GM12878 (cell line): ENCODE measurements around the gene MYRFL. TPM values are rescaled to one million over a fixed set of nuclear protein-coding genes. Genes with fewer than 3 reads are reported as not detected.

Experiments used
- ATAC-seq: fragments of 200-7000 bp; cut with Tn5 transposase; 3 replicates; pipeline ENCODE4 v1.9.1; 2020; ENCODE audit warnings: mild to moderate bottlenecking, moderate library complexity
- BruUV-seq: library from RNA; stranded (reverse); fragments of 400-500 nt; replicated peaks from 2 replicates; lab custom pipeline; 2021; lab: Mats Ljungman, UMichigan
- CTCF ChIA-PET: fragments of 300-600 bp; sonication (Branson Sonifier 250); formaldehyde crosslinking; extraction: SDS; loops from one replicate; lab custom pipeline; 2021; ENCODE audit warnings: inconsistent platforms; lab: Yijun Ruan, JAX
- POLR2A ChIA-PET: fragments of 350-600 bp; formaldehyde crosslinking; extraction: SDS; loops from one replicate; lab custom pipeline; 2021; ENCODE audit warnings: inconsistent platforms; lab: Charles Lee
- RAD21 ChIA-PET: fragments of 300-600 bp; sonication (Branson Sonifier 250); formaldehyde crosslinking; loops from one replicate; lab custom pipeline; 2023; ENCODE audit warnings: antibody characterized with exemption; ENCODE audit not compliant: unreplicated experiment; lab: Charles Lee
- SMC1A ChIA-PET: fragments of 300-600 bp; sonication (Branson Sonifier 250); formaldehyde crosslinking; loops from one replicate; lab custom pipeline; 2023; ENCODE audit not compliant: unreplicated experiment, uncharacterized antibody; lab: Charles Lee
- DNase-seq: peaks from one replicate; pipeline ENCODE4 v3.0.0-alpha.2; 2011; ENCODE audit warnings: low read depth, low spot score
- FAIRE-seq: peaks from 3 replicates; lab custom pipeline; 2011; peaks lifted over from hg19 to GRCh38; lab: Jason Lieb, UNC
- H2AFZ ChIP-seq: 2 replicates; pipeline ENCODE4 v1.6.0; 2011; ENCODE audit warnings: low read depth, low read length, control low read depth; ENCODE audit not compliant: control insufficient read depth
- H3K27ac ChIP-seq: 2 replicates; pipeline ENCODE4 v1.5.1; 2011; ENCODE audit warnings: control low read depth; ENCODE audit not compliant: control insufficient read depth, insufficient read depth
- H3K27me3 ChIP-seq, 2 experiments: replicated peaks in 1 of 2; 2 replicates each; pipeline versions ENCODE4 v1.6.0 to v1.6.1; 2011; ENCODE audit warnings: low read length in 1 of 2; ENCODE audit not compliant: control insufficient read depth in 2 of 2, insufficient read depth in 2 of 2
- H3K36me3 ChIP-seq, 2 experiments: 2 replicates each; pipeline ENCODE4 v1.5.1; 2011; ENCODE audit warnings: low read length in 1 of 2; ENCODE audit not compliant: control insufficient read depth in 2 of 2, insufficient read depth in 2 of 2
- H3K4me1 ChIP-seq: 2 replicates; pipeline ENCODE4 v1.6.1; 2011; ENCODE audit warnings: mild to moderate bottlenecking, low read length, moderate library complexity, mixed read lengths; ENCODE audit not compliant: control insufficient read depth, insufficient read depth
- H3K4me2 ChIP-seq: 2 replicates; pipeline ENCODE4 v1.6.0; 2011; ENCODE audit warnings: control low read depth; ENCODE audit not compliant: control insufficient read depth, insufficient read depth
- H3K4me3 ChIP-seq: fragments of 200-600 bp; sonication (generic); 2 replicates; pipeline ENCODE4 v1.5.1; 2016
- H3K79me2 ChIP-seq: 2 replicates; pipeline ENCODE4 v1.6.0; 2011; ENCODE audit warnings: low read length; ENCODE audit not compliant: control insufficient read depth, insufficient read depth
- H3K9ac ChIP-seq: 2 replicates; pipeline ENCODE4 v1.8.0; 2011; ENCODE audit warnings: low read length, control low read depth, mixed read lengths; ENCODE audit not compliant: control insufficient read depth, insufficient read depth
- H3K9me3 ChIP-seq: replicated peaks from 3 replicates; pipeline ENCODE4 v1.5.1; 2011; ENCODE audit warnings: mild to moderate bottlenecking, low read length; ENCODE audit not compliant: control insufficient read depth, insufficient read depth
- H4K20me1 ChIP-seq: 2 replicates; pipeline ENCODE4 v1.6.0; 2011; ENCODE audit not compliant: control insufficient read depth, insufficient read depth
- ATF3 ChIP-seq: IDR thresholded peaks from 2 replicates; pipeline ENCODE4 v1.6.1; 2011; ENCODE audit warnings: low read depth, mild to moderate bottlenecking, low read length, moderate library complexity, borderline replicate concordance; ENCODE audit errors: extremely low read depth
- BMI1 ChIP-seq: fragments of 450-650 bp; IDR thresholded peaks from 2 replicates; pipeline ENCODE4 v1.6.1; 2016; ENCODE audit warnings: mild to moderate bottlenecking, moderate library complexity, borderline replicate concordance
- BRCA1 ChIP-seq: IDR thresholded peaks from 2 replicates; pipeline ENCODE4 v1.6.1; 2011; ENCODE audit warnings: low read depth, low read length, improper control_type of control experiment
- CREM ChIP-seq: IDR thresholded peaks from 2 replicates; pipeline ENCODE4 v1.6.1; 2014; ENCODE audit warnings: antibody characterized with exemption, low read depth
- EP300 ChIP-seq, 2 experiments: fragments of 150-350 bp in 1 of 2; IDR thresholded peaks; 2 replicates each; pipeline ENCODE4 v1.6.1; 2011 to 2012; ENCODE audit warnings: low read depth in 2 of 2, low read length in 2 of 2, borderline replicate concordance in 1 of 2, improper control_type of control experiment in 1 of 2, inconsistent platforms in 1 of 2; ENCODE audit not compliant: control insufficient read depth in 1 of 2
- EZH2 ChIP-seq: IDR thresholded peaks from 2 replicates; pipeline ENCODE4 v1.6.1; 2012; ENCODE audit warnings: low read depth, mild to moderate bottlenecking, control low read depth, inconsistent platforms, low read length, borderline replicate concordance; ENCODE audit not compliant: control insufficient read depth
- FOXK2 ChIP-seq: fragments of 450-650 bp; IDR thresholded peaks from 2 replicates; pipeline ENCODE4 v1.6.1; 2017; ENCODE audit warnings: mild to moderate bottlenecking, moderate library complexity
- GABPA ChIP-seq: IDR thresholded peaks from 2 replicates; pipeline ENCODE4 v1.6.1; 2014; ENCODE audit warnings: antibody characterized with exemption, low read depth, mild to moderate bottlenecking, inconsistent platforms
- KAT2A ChIP-seq: conservative IDR thresholded peaks from 2 replicates; pipeline ENCODE4 v1.6.1; 2011; ENCODE audit warnings: low read depth, low read length; ENCODE audit not compliant: control insufficient read depth
- MXI1 ChIP-seq: fragments of 150-350 bp; IDR thresholded peaks from 2 replicates; pipeline ENCODE4 v1.6.1; 2011; ENCODE audit warnings: low read depth, mild to moderate bottlenecking, inconsistent platforms, low read length, improper control_type of control experiment
- NR2F1 ChIP-seq: fragments of 450-650 bp; conservative IDR thresholded peaks from 2 replicates; pipeline ENCODE4 v1.6.1; 2017; ENCODE audit warnings: mild to moderate bottlenecking
- SPI1 ChIP-seq: IDR thresholded peaks from 2 replicates; pipeline ENCODE4 v1.6.1; 2011; ENCODE audit warnings: low read depth, mild to moderate bottlenecking, low read length, moderate library complexity, borderline replicate concordance; ENCODE audit not compliant: insufficient read depth
- SUZ12 ChIP-seq: fragments of 200-600 bp; sonication (generic); IDR thresholded peaks from one replicate; pipeline ENCODE4 v1.6.1; 2018; ENCODE audit warnings: antibody characterized with exemption, mild to moderate bottlenecking; ENCODE audit not compliant: unreplicated experiment
- ZBTB11 ChIP-seq: fragments of 450-650 bp; formaldehyde crosslinking; IDR thresholded peaks from 2 replicates; pipeline ENCODE4 v1.5.0; 2022; ENCODE audit warnings: mild to moderate bottlenecking, missing genetic modification characterization
- ZBTB33 ChIP-seq: fragments of 450-650 bp; IDR thresholded peaks from 2 replicates; pipeline ENCODE4 v1.6.1; 2017; ENCODE audit warnings: mild to moderate bottlenecking
- WGBS: methylation state at CpG from one replicate; pipeline ENCODE4 v1.1.6; 2016; ENCODE audit warnings: low lambda C conversion rate; ENCODE audit not compliant: insufficient replicate concordance, insufficient coverage; ENCODE audit errors: missing lambda C conversion rate; 5-methylcytosine and 5-hydroxymethylcytosine counted together
- in situ Hi-C: fragments of 300-500 bp; cut with MboI; formaldehyde crosslinking; loops from 9 replicates; pipeline ENCODE4 v1.14.3; 2018; ENCODE audit warnings: mixed read lengths
- intact Hi-C: fragments of 100-400 bp; cut with micrococcal nuclease; formaldehyde crosslinking; loops from one replicate; pipeline ENCODE4 v1.14.2; 2022; ENCODE audit not compliant: unreplicated experiment
- polyA plus RNA-seq, 11 experiments: library from polyadenylated mRNA; depleted of rRNA in 4 of 11; unstranded in 6 of 11; stranded (reverse) in 5 of 11; fragments of >200 nt; fragmentation: Nextera tagmentation in 4 of 11; fragmentation: Illumina TruSeq in 1 of 11; extraction: Ambion mirVana in 4 of 11; extraction: Trizol in 1 of 11; gene quantifications; 1 replicate in 1 of 11; 2 replicates in 10 of 11; pipeline versions ENCODE4 v1.2.1 to v1.2.3, GENCODE V29; 2011 to 2016; ENCODE audit warnings: inconsistent platforms in 2 of 11, missing spikeins in 2 of 11, low read depth in 1 of 11
- total RNA-seq, 4 experiments: library from RNA; depleted of rRNA in 3 of 4; stranded (reverse); fragments of >200 nt in 3 of 4; fragmentation: Illumina TruSeq in 1 of 4; extraction: Trizol in 1 of 4; gene quantifications; 2 replicates each; pipeline versions ENCODE4 v1.2.1 to v1.2.3, GENCODE V29; 2013 to 2021
- TF ChIP-seq, protein P1 (sequence below): fragments of 450-650 bp; conservative IDR thresholded peaks from 2 replicates; pipeline ENCODE4 v1.6.1; 2017; ENCODE audit warnings: mild to moderate bottlenecking, moderate library complexity

The MYRFL gene
- total and polyA plus RNA-seq, 10 of the 15 experiments (the other 5 are each of a cell fraction or from before 2014, with no cell fraction given), result 0.24 to 1.8 (median 0.64) TPM

- H3K9me3 ChIP-seq, result no peaks in the 10 kb centered on the region
- no peaks in the 10 kb centered on the region for H3K27me3 ChIP-seq
- no peak overlapping the region for H2AFZ ChIP-seq
- no peak overlapping the region for H3K4me3 ChIP-seq
- POLR2A ChIA-PET, result no interaction called here
- H3K9ac ChIP-seq, result no peak overlapping the region
- no peaks in the 10 kb centered on the region for H3K79me2 ChIP-seq
- FAIRE-seq, result no peak
- RAD21 ChIA-PET, result interaction anchor here (0.5 to 1.4 kb wide), 2 partner anchors 8 to 14 kb away, joined by 4 read pairs; no protein-coding TSS in a partner anchor
- intact Hi-C loops, result no loop called here
- H4K20me1 ChIP-seq, result no peaks in the 10 kb centered on the region
- CTCF ChIA-PET, result interaction anchor here (0.6 to 1.0 kb wide), 3 partner anchors 9 to 151 kb away, joined by 3 read pairs; no protein-coding TSS in a partner anchor
- SMC1A ChIA-PET, result interaction anchor here (0.6 kb wide), 1 partner anchor 1343 kb away, joined by 3 read pairs; no protein-coding TSS in a partner anchor
- H3K36me3 ChIP-seq, result no peaks in the 10 kb centered on the region
- no peak for ATAC-seq
- H3K27ac ChIP-seq, result no peak overlapping the region
- WGBS, result 93% methylated on average over 4 of the region's 4 CpGs
- in situ Hi-C loops, result loop anchor here (5.0 kb wide), 1 partner anchor 682 kb away; no protein-coding TSS in a partner anchor
- H3K4me2 ChIP-seq, result no peak overlapping the region
- no TSS peak for BruUV-seq
- no peaks in the 10 kb centered on the region for H3K4me1 ChIP-seq
- no peak for DNase-seq
- TF ChIP-seq ATF3 (no peak), FOXK2 (no peak), EZH2 (no peak), KAT2A (no peak), GABPA (no peak), BRCA1 (no peak), SUZ12 (no peak), MXI1 (no peak), ZBTB33 (no peak), SPI1 (no peak), BMI1 (no peak), ZBTB11 (CRISPR knock-in tag) (no peak), EP300 (IDR thresholded peaks at IDR 0.05; ENCODE audit: borderline replicate concordance in 1 of 2, control insufficient read depth in 1 of 2, low read depth in 2 of 2, low read length in 2 of 2) (no peak), NR2F1 (no peak), CREM (no peak)
- TF ChIP-seq, protein P1, sequence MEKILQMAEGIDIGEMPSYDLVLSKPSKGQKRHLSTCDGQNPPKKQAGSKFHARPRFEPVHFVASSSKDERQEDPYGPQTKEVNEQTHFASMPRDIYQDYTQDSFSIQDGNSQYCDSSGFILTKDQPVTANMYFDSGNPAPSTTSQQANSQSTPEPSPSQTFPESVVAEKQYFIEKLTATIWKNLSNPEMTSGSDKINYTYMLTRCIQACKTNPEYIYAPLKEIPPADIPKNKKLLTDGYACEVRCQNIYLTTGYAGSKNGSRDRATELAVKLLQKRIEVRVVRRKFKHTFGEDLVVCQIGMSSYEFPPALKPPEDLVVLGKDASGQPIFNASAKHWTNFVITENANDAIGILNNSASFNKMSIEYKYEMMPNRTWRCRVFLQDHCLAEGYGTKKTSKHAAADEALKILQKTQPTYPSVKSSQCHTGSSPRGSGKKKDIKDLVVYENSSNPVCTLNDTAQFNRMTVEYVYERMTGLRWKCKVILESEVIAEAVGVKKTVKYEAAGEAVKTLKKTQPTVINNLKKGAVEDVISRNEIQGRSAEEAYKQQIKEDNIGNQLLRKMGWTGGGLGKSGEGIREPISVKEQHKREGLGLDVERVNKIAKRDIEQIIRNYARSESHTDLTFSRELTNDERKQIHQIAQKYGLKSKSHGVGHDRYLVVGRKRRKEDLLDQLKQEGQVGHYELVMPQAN, result no peak
These were observed 69.9 kb downstream of the MYRFL start for GRCh38 chr12:69894800-69895383.
